ENCODE results near the gene SLC31A1.
"Not testable (repeated sequence)": the region's sequence is repeated elsewhere in the genome, so short reads cannot be mapped to it uniquely, and the experiment has no call there.

Gene SLC31A1

DNA sequence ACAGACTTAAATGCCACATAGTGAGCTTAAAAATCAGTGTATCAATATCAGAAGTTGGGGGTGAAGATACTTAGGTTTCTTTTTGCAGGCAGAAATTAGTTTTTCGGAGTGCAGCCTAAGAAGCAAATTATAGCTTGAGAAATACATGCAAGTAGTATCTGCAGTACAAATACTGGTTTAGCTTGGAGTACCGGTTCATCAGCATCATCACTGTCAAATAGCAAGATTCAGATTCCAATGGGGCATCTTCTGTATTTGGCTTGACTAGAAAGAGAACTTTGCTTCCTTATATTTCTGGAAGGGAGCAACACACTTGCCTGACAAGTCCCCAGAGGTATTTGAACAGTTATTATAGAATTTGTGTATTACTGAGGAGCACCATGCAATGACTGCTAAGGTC lies 19.8 kb downstream of the SLC31A1 start:
- no peak overlapping the region for H3K4me3 ChIP-seq (ENCODE audit: low read length)
- peak; percentile 53 for DNase-seq (ENCODE audit: low read depth)
- TF ChIP-seq, protein P1, sequence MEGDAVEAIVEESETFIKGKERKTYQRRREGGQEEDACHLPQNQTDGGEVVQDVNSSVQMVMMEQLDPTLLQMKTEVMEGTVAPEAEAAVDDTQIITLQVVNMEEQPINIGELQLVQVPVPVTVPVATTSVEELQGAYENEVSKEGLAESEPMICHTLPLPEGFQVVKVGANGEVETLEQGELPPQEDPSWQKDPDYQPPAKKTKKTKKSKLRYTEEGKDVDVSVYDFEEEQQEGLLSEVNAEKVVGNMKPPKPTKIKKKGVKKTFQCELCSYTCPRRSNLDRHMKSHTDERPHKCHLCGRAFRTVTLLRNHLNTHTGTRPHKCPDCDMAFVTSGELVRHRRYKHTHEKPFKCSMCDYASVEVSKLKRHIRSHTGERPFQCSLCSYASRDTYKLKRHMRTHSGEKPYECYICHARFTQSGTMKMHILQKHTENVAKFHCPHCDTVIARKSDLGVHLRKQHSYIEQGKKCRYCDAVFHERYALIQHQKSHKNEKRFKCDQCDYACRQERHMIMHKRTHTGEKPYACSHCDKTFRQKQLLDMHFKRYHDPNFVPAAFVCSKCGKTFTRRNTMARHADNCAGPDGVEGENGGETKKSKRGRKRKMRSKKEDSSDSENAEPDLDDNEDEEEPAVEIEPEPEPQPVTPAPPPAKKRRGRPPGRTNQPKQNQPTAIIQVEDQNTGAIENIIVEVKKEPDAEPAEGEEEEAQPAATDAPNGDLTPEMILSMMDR (IDR thresholded peaks at IDR 0.05; ENCODE audit: insufficient read depth, low read depth, low read length, missing control alignments) = no peak

DNA sequence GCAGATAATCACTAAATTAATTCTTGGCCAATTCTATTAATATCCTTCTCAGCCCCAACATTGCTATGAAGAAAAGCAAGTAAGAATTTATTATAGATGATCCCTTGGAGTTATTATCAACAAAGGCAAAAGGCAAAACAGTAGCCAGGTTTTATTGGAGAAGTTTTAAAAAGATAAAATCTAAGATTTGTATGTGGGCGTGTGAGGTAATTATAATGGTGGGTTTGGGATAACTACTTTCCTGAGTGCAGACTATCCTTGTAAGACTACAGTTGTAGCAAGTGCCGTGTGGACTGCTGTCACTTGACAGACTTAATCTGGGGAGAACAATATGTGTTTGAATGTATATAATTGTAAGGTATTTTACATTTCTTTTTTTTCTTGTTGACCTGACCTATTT lies 23.2 kb downstream of the SLC31A1 start:
- TF ChIP-seq, protein P1 (IDR thresholded peaks at IDR 0.05; ENCODE audit: insufficient read depth, low read depth, low read length, missing control alignments) = no peak
- no peak for DNase-seq (ENCODE audit: low read depth)

DNA sequence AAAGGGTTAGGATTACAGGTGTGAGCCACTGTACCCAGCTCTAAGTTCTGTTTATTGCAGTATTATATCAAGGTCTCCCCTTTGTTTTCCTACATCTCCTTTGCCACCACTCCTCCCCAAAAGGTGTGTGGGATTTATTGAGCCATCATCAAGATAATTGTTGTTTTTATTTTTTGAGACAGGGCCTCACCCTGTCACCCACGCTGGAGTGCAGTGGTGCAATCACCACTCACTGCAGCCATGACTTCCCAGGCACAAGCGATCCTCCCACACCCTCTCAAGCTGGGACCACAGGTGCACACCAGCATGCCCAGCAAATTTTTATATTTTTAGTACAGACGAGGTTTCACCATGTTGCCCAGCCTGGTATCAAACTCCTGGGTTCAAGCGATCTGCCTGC lies 24.6 kb downstream of the SLC31A1 start:
- TF ChIP-seq, protein P1 (IDR thresholded peaks at IDR 0.05; ENCODE audit: insufficient read depth, low read depth, low read length, missing control alignments) = no peak
- DNase-seq (ENCODE audit: low read depth) = no peak

More for the DNA sequence above, 23.2 kb downstream of the SLC31A1 start:
- H3K4me3 ChIP-seq (ENCODE audit: low read length) = no peak overlapping the region

DNA sequence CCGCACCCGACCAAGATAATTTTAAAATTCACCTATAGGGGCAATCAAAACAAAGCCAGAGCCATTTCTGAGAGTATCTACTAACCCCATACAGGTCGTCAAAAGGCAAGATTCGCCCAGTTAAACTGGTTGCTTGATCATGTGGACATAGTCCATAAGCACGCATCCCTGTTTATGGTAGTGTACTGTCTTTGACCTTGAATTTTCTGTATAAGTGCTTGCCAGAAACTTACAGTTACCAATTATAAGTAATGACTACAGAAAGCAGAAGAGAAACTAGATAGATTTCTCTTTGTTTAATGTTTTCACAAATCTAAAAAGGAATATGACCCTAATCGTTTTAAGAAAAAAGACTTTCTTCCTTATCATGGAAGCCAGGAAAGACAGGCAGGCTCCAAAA lies 25.6 kb downstream of the SLC31A1 start:
- no peak for DNase-seq (ENCODE audit: low read depth)
- TF ChIP-seq, protein P1 (IDR thresholded peaks at IDR 0.05; ENCODE audit: insufficient read depth, low read depth, low read length, missing control alignments) = no peak
- no peak overlapping the region for H3K4me3 ChIP-seq (ENCODE audit: low read length)

More for the DNA sequence above, 24.6 kb downstream of the SLC31A1 start:
- H3K4me3 ChIP-seq (ENCODE audit: low read length) = no peak overlapping the region

DNA sequence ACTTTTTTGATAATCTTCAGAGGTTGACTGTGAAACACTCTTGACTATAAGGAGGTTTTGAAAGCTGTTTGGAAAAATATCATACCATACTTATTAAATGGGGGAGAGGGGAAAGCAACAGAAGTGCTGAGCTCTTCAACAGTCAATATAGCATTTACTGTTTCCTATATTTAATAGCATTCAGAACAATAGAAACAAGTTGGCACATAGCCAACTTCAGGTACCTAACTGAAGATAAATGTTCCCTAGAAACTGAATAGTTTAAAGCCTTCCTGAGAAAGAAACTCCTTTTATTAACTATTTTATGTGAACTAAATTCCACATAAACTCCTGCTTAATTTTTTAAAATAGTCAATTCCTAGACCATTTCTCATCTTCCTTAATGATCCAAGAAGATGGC lies 26.3 kb downstream of the SLC31A1 start:
- no peak for DNase-seq (ENCODE audit: low read depth)
- TF ChIP-seq, protein P1 (IDR thresholded peaks at IDR 0.05; ENCODE audit: insufficient read depth, low read depth, low read length, missing control alignments) = no peak
- no peak overlapping the region for H3K4me3 ChIP-seq (ENCODE audit: low read length)

DNA sequence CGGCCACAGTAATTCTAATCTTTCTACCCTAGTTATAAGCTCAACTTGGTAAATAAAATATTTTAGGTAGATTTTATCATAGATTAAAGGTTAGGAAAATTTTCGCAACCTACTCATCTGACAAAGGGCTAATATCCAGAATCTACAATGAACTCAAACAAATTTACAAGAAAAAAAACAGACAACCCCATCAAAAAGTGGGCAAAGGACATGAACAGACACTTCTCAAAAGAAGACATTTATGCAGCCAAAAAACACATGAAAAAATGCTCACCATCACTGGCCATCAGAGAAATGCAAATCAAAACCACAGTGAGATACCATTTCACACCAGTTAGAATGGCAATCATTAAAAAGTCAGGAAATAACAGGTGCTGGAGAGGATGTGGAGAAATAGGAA lies 28.3 kb downstream of the SLC31A1 start:
- H3K4me3 ChIP-seq (ENCODE audit: low read length); DNase-seq (ENCODE audit: low read depth): not testable (repeated sequence)

DNA sequence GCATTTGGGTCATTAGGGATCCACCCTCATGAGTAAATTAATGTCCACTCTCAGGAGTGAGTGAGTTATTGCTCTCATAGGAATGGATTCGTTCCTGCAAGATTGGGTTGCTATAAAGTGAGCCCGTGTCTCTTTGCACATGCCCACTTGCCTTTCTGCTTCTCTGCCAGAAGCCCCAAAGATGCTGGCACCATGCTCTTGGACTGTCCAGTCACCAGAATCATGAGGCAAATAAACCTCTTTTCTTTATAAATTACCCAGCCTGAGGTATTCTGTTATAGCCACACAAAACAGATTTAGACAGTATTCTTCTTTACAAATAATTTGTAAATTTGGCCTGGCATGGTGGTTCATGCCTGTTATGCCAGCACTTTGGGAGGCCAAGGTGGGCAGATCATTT lies 29.5 kb downstream of the SLC31A1 start:
- DNase-seq (ENCODE audit: low read depth) = no peak
- no peak overlapping the region for H3K4me3 ChIP-seq (ENCODE audit: low read length)
- TF ChIP-seq, protein P1 (IDR thresholded peaks at IDR 0.05; ENCODE audit: insufficient read depth, low read depth, low read length, missing control alignments) = no peak
